Measurements from ENCODE around the gene SELENOV. TPM values are rescaled to one million over a fixed set of nuclear protein-coding genes. Genes with fewer than 3 reads are reported as not detected.

The SELENOV gene
- total RNA-seq, 4 donors from 2014 or later, result not detected

- no peaks in the 10 kb centered on the region for H3K9me3 ChIP-seq
- peak overlapping the region; percentile 87 for H3K27ac ChIP-seq
- WGBS, result 2% methylated on average over 12 of the region's 12 CpGs
- TF ChIP-seq POLR2A (IDR thresholded peaks at IDR 0.05), result no peak
- no peak for TF ChIP-seq EP300 (IDR thresholded peaks at IDR 0.05)
- TF ChIP-seq POLR2AphosphoS5 (IDR thresholded peaks at IDR 0.05), result no peak
- peaks cover 29% of the 10 kb centered on the region for H3K36me3 ChIP-seq
- H3K4me1 ChIP-seq, result peaks cover 24% of the 10 kb centered on the region
- H3K4me3 ChIP-seq, result peak overlapping the region; percentile 96
- no peaks in the 10 kb centered on the region for H3K27me3 ChIP-seq
- DNase-seq (ENCODE audit: low spot score in 2 of 2), result no peak
Observed at GRCh38 chr19:39481229-39481545, 33.8 kb upstream of the SELENOV start.

GRCh38 chr19:39481676-39482075 is 33.3 kb upstream of the SELENOV start:
- H3K27ac ChIP-seq, result no peak overlapping the region
- TF ChIP-seq POLR2A (IDR thresholded peaks at IDR 0.05) (no peak), POLR2AphosphoS5 (IDR thresholded peaks at IDR 0.05) (no peak), EP300 (IDR thresholded peaks at IDR 0.05) (no peak), CTCF (IDR thresholded peaks at IDR 0.05) (no peak)
- peaks cover 24% of the 10 kb centered on the region for H3K4me1 ChIP-seq
- WGBS, result 60% methylated on average over 11 of the region's 11 CpGs
- H3K4me3 ChIP-seq, result peak overlapping the region; percentile 96
- DNase-seq (ENCODE audit: low spot score in 2 of 2), result no peak
- H3K27me3 ChIP-seq, result no peaks in the 10 kb centered on the region
- peaks cover 30% of the 10 kb centered on the region for H3K36me3 ChIP-seq
- H3K9me3 ChIP-seq, result no peaks in the 10 kb centered on the region

GRCh38 chr19:39483141-39483540 is 31.8 kb upstream of the SELENOV start:
- H3K4me1 ChIP-seq, result peaks cover 24% of the 10 kb centered on the region
- 77% methylated on average over 6 of the region's 6 CpGs for WGBS
- H3K36me3 ChIP-seq, result peaks cover 44% of the 10 kb centered on the region
- TF ChIP-seq EP300 (IDR thresholded peaks at IDR 0.05) (no peak), CTCF (IDR thresholded peaks at IDR 0.05) (no peak), POLR2AphosphoS5 (IDR thresholded peaks at IDR 0.05) (no peak), POLR2A (IDR thresholded peaks at IDR 0.05) (no peak)
- H3K27ac ChIP-seq, result no peak overlapping the region
- no peak for DNase-seq (ENCODE audit: low spot score in 2 of 2)
- no peak overlapping the region for H3K4me3 ChIP-seq
- H3K27me3 ChIP-seq, result no peaks in the 10 kb centered on the region
- no peaks in the 10 kb centered on the region for H3K9me3 ChIP-seq

- TF ChIP-seq POLR2AphosphoS5 (IDR thresholded peaks at IDR 0.05) (no peak), EP300 (IDR thresholded peaks at IDR 0.05) (no peak), POLR2A (IDR thresholded peaks at IDR 0.05) (no peak), CTCF (IDR thresholded peaks at IDR 0.05) (no peak)
- Histone ChIP-seq H3K4me1 (no peaks in the 10 kb centered on the region), H3K27me3 (no peaks in the 10 kb centered on the region), H3K27ac (no peak overlapping the region), H3K36me3 (peaks cover 72% of the 10 kb centered on the region), H3K9me3 (no peaks in the 10 kb centered on the region), H3K4me3 (no peak overlapping the region)
- 85% methylated on average over 10 of the region's 10 CpGs for WGBS
- no peak for DNase-seq (ENCODE audit: low spot score in 2 of 2)
Observed at GRCh38 chr19:39489756-39490155, 25.2 kb upstream of the SELENOV start.

GRCh38 chr19:39492225-39492624 is 22.7 kb upstream of the SELENOV start:
- Histone ChIP-seq H3K4me1 (no peaks in the 10 kb centered on the region), H3K9me3 (no peaks in the 10 kb centered on the region), H3K27me3 (peaks cover 17% of the 10 kb centered on the region), H3K36me3 (peaks cover 48% of the 10 kb centered on the region), H3K4me3 (no peak overlapping the region), H3K27ac (no peak overlapping the region)
- WGBS, result 92% methylated on average over 6 of the region's 6 CpGs
- DNase-seq (ENCODE audit: low spot score in 2 of 2), result no peak
- TF ChIP-seq POLR2AphosphoS5 (IDR thresholded peaks at IDR 0.05), result no peak

- Histone ChIP-seq H3K27ac (no peak overlapping the region), H3K36me3 (peaks cover 43% of the 10 kb centered on the region), H3K4me1 (peaks cover 3% of the 10 kb centered on the region), H3K27me3 (peaks cover 22% of the 10 kb centered on the region), H3K9me3 (no peaks in the 10 kb centered on the region), H3K4me3 (no peak overlapping the region)
- WGBS, result 88% methylated on average over 3 of the region's 3 CpGs
- no peak for DNase-seq (ENCODE audit: low spot score in 2 of 2)
- TF ChIP-seq EP300 (IDR thresholded peaks at IDR 0.05) (no peak), CTCF (IDR thresholded peaks at IDR 0.05) (no peak), POLR2AphosphoS5 (IDR thresholded peaks at IDR 0.05) (no peak), POLR2A (IDR thresholded peaks at IDR 0.05) (no peak)
Observed at GRCh38 chr19:39492788-39493187, 22.2 kb upstream of the SELENOV start.
